ENCODE measurements around the gene ADISSP. TPM values are rescaled to one million over a fixed set of nuclear protein-coding genes. Genes with fewer than 3 reads are reported as not detected.

The ADISSP gene
- total and polyA plus RNA-seq, 4 donors = 8.6 to 53.7 (median 35.1) TPM

- no peak for TF ChIP-seq CTCF (IDR thresholded peaks at IDR 0.05; ENCODE audit: control extremely low read depth, extremely low read depth)
- DNase-seq (peak in 1 of 3 donors; percentile 47), ATAC-seq (ENCODE audit: insufficient read depth, low FRiP score) (peak; percentile 78)
- peaks cover 0 to 26% (median 24%) of the 10 kb centered on the region in 3 donors for H3K27me3 ChIP-seq (ENCODE audit: control insufficient read depth in 3 of 3, insufficient read depth in 3 of 3, low read length in 2 of 3)
- H3K4me3 ChIP-seq = peak overlapping the region; percentile 15
- H3K9me3 ChIP-seq (ENCODE audit: control insufficient read depth in 4 of 4, insufficient read depth in 3 of 4, low read length in 3 of 4) = no peaks in the 10 kb centered on the region
- 2 to 4% methylated on average over 67 to 70 of the region's 70 CpGs for WGBS, 2 donors
- peaks cover 0 to 25% (median 8%) of the 10 kb centered on the region in 5 donors for H3K4me1 ChIP-seq (ENCODE audit: control insufficient read depth in 5 of 5, insufficient read depth in 5 of 5, low read length in 5 of 5)
- H3K9ac ChIP-seq (ENCODE audit: insufficient read depth in 1 of 2, low read length in 2 of 2) = no peak overlapping the region
- H3K27ac ChIP-seq (ENCODE audit: low read depth in 1 of 2, low read length in 1 of 2) = no peak overlapping the region
- H3K36me3 ChIP-seq (ENCODE audit: control insufficient read depth in 4 of 4, insufficient read depth in 4 of 4, low read length in 4 of 4) = no peaks in the 10 kb centered on the region
Measured at GRCh38 chr20:3777716-3778629, 10.4 kb upstream of the ADISSP start.

- no peaks in the 10 kb centered on the region for H3K9me3 ChIP-seq (ENCODE audit: control insufficient read depth in 4 of 4, insufficient read depth in 3 of 4, low read length in 3 of 4)
- ATAC-seq (ENCODE audit: insufficient read depth, low FRiP score) = peak; percentile 9
- no peaks in the 10 kb centered on the region for H3K36me3 ChIP-seq (ENCODE audit: control insufficient read depth in 4 of 4, insufficient read depth in 4 of 4, low read length in 4 of 4)
- no peak for TF ChIP-seq CTCF (IDR thresholded peaks at IDR 0.05; ENCODE audit: control extremely low read depth, extremely low read depth)
- peak overlapping the region; percentile 15 for H3K4me3 ChIP-seq
- peaks cover 0 to 26% (median 24%) of the 10 kb centered on the region in 3 donors for H3K27me3 ChIP-seq (ENCODE audit: control insufficient read depth in 3 of 3, insufficient read depth in 3 of 3, low read length in 2 of 3)
- H3K27ac ChIP-seq (ENCODE audit: low read depth in 1 of 2, low read length in 1 of 2) = no peak overlapping the region
- no peak for DNase-seq
- 11 to 13% methylated on average over 16 of the region's 16 CpGs for WGBS, 2 donors
- no peak overlapping the region for H3K9ac ChIP-seq (ENCODE audit: insufficient read depth in 1 of 2, low read length in 2 of 2)
- H3K4me1 ChIP-seq (ENCODE audit: control insufficient read depth in 5 of 5, insufficient read depth in 5 of 5, low read length in 5 of 5) = peaks cover 0 to 25% (median 8%) of the 10 kb centered on the region in 5 donors
Measured at GRCh38 chr20:3777381-3777715, 9.8 kb upstream of the ADISSP start.

GRCh38 chr20:3775457-3776108 is 8.0 kb upstream of the ADISSP start:
- Histone ChIP-seq H3K27ac (ENCODE audit: low read depth in 1 of 2, low read length in 1 of 2) (no peak overlapping the region), H3K27me3 (ENCODE audit: control insufficient read depth in 3 of 3, insufficient read depth in 3 of 3, low read length in 2 of 3) (peaks cover 0 to 26% (median 24%) of the 10 kb centered on the region in 3 donors), H3K4me3 (no peak overlapping the region), H3K9me3 (ENCODE audit: control insufficient read depth in 4 of 4, insufficient read depth in 3 of 4, low read length in 3 of 4) (no peaks in the 10 kb centered on the region), H3K9ac (ENCODE audit: insufficient read depth in 1 of 2, low read length in 2 of 2) (no peak overlapping the region), H3K36me3 (ENCODE audit: control insufficient read depth in 4 of 4, insufficient read depth in 4 of 4, low read length in 4 of 4) (no peaks in the 10 kb centered on the region), H3K4me1 (ENCODE audit: control insufficient read depth in 5 of 5, insufficient read depth in 5 of 5, low read length in 5 of 5) (peaks cover 0 to 18% (median 5%) of the 10 kb centered on the region in 5 donors)
- 94 to 95% methylated on average over 4 of the region's 4 CpGs for WGBS, 2 donors
- TF ChIP-seq CTCF (IDR thresholded peaks at IDR 0.05; ENCODE audit: control extremely low read depth, extremely low read depth) = no peak
- ATAC-seq (ENCODE audit: insufficient read depth, low FRiP score) (no peak), DNase-seq (no peak)
